Fibroblast of the conjunctiva (primary cell): Measurements from ENCODE around the gene UPF3B.
A peak's percentile ranks its signal among the peaks of the same experiment; 100 is the strongest.
"Not testable (repeated sequence)": the region's sequence is repeated elsewhere in the genome, so short reads cannot be mapped to it uniquely, and the experiment has no call there.

Experiments used
- DNase-seq: peaks from one replicate; pipeline ENCODE4 v3.0.0-alpha.2; 2010; ENCODE audit warnings: low read depth

UPF3B gene

DNA sequence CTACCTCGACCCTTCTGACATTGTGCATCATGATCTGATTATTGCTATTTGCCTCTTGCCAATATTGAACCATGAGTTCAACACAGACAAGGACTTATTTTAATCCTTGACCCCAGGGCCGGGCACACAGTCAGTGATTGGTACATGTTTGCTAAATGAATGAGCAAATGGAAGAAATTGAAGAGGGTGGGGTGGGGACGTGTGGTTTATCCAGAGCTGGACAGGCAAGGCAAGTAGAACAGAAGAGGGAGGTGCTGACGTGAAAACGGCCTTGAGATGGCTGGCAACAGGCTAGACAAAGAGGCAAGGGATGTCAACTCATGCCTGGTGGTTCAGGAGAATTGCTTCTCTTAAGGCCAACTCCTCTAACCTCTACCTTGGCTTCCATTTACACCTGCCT, 28.5 kb downstream of the UPF3B start:
- DNase-seq, result not testable (repeated sequence)

DNA sequence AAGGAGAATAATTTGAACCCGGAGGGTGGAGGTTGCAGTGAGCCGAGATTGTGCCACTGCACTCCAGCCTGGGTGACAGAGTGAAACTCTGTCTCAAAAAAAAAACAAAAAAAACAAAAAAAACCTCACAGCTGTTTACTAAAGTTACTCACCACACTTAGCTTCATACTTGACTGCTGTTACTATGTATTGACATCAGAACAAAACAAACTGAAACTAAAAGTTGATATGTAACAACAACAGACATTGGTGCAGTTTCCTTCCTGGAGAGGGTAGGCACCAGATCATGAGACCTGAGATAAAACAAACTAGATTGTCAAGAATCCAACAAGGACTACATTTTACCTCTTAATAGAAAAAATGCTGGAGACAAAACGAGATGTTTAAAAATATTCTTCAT, 31.1 kb downstream of the UPF3B start:
- not testable (repeated sequence) for DNase-seq

GRCh38 chrX:119817130-119817690, 35.6 kb downstream of the UPF3B start:
- no peak for DNase-seq

- DNase-seq, result peak; percentile 14
Measured at GRCh38 chrX:119816300-119816699, 36.5 kb downstream of the UPF3B start.

DNA sequence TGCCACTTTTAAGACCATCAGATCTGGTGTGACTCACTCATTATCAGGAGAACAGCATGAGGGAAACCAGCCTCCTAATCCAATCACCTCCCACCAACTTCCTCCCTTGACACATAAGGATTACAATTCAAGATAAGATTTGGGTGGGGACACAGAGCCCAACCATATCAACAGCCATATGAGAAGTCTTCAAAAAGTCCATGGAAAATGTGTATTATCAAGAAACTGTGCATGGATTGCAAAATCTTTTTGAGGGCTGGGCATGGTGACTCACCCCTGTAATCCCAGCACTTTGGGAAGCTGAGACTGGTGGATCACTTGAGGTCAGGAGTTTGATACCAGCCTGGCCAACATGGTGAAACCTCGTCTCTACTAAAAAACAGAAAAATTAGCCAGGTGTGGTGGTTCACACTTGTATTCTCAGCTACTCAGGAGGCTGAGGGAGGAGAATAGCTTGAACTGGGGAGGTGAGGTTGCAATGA, 43.5 kb downstream of the UPF3B start:
- no peak for DNase-seq

GRCh38 chrX:119808461-119808860, 44.3 kb downstream of the UPF3B start:
- not testable (repeated sequence) for DNase-seq

GRCh38 chrX:119802546-119802945, 50.2 kb downstream of the UPF3B start:
- no peak for DNase-seq

GRCh38 chrX:119801253-119802221, 51.2 kb downstream of the UPF3B start:
- DNase-seq, result no peak

- DNase-seq, result peak; percentile 80
Measured at GRCh38 chrX:119791437-119792231, 61.1 kb downstream of the UPF3B start, which contains the start of gene RPL39. Gene RPL39, minus strand, starts transcription at chrX:119791630. Its CDS starts 54 bp downstream, at chrX:119791576.

DNA sequence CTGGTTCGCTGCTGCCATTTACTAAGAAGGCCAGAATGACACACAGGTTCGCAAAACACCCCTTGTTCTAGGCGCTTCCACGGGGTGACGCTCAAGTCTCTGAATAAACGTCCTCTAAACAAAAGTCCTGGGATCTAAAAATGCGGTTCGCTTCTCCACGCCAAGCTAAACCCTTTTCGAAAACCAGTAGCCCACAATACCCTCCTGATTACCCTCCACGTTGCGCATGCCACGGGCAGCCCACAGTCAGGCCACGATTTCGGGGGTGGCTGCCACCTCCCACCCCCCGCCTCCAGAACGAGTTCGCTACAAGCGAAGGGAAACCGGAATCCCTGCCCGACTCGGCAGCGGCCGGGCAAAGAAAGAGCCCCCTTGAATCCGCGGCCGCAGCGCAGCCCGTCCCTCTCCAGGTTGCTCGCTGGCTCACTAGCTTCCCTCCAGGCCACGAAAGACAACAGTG, 61.8 kb downstream of the UPF3B start:
- DNase-seq, result peak; percentile 22

GRCh38 chrX:119784747-119785446, 67.9 kb downstream of the UPF3B start:
- DNase-seq, result no peak
